GM12878 (cell line): ENCODE data around the gene CYP1A2. TPM values are rescaled to one million over a fixed set of nuclear protein-coding genes. Genes with fewer than 3 reads are reported as not detected.

Source experiments
- ASH2L ChIP-seq: fragments of 300-600, 200-600 bp; sonication (generic); IDR thresholded peaks from 2 replicates; pipeline ENCODE4 v1.6.1; 2017; ENCODE audit warnings: low read depth, mild to moderate bottlenecking, borderline replicate concordance
- BACH1 ChIP-seq: fragments of 450-650 bp; IDR thresholded peaks from 2 replicates; pipeline ENCODE4 v1.6.1; 2017; ENCODE audit warnings: mild to moderate bottlenecking, borderline replicate concordance
- BHLHE40 ChIP-seq, 2 experiments: fragments of 450-650 bp in 1 of 2; IDR thresholded peaks; 2 replicates each; pipeline ENCODE4 v1.6.1; 2011 to 2017; ENCODE audit warnings: low read depth in 2 of 2, borderline replicate concordance in 1 of 2, improper control_type of control experiment in 1 of 2, low read length in 1 of 2, mild to moderate bottlenecking in 1 of 2
- BMI1 ChIP-seq: fragments of 450-650 bp; IDR thresholded peaks from 2 replicates; pipeline ENCODE4 v1.6.1; 2016; ENCODE audit warnings: mild to moderate bottlenecking, moderate library complexity, borderline replicate concordance
- CHD2 ChIP-seq: IDR thresholded peaks from 2 replicates; pipeline ENCODE4 v1.6.1; 2011; ENCODE audit warnings: low read depth, low read length, improper control_type of control experiment, borderline replicate concordance
- DPF2 ChIP-seq: fragments of 450-650 bp; IDR thresholded peaks from 2 replicates; pipeline ENCODE4 v1.6.1; 2017; ENCODE audit warnings: mild to moderate bottlenecking
- E2F4 ChIP-seq: IDR thresholded peaks from 2 replicates; pipeline ENCODE4 v1.6.1; 2012; ENCODE audit warnings: low read depth, low read length, improper control_type of control experiment
- ETV6 ChIP-seq, 2 experiments: fragments of 450-650 bp in 1 of 2; IDR thresholded peaks in 1 of 2; conservative IDR thresholded peaks in 1 of 2; 2 replicates each; pipeline ENCODE4 v1.6.1; 2014; ENCODE audit warnings: antibody characterized with exemption in 1 of 2, borderline replicate concordance in 1 of 2, low read depth in 1 of 2, mild to moderate bottlenecking in 1 of 2, moderate library complexity in 1 of 2
- HCFC1 ChIP-seq: fragments of 150-350 bp; IDR thresholded peaks from 2 replicates; pipeline ENCODE4 v1.6.1; 2014; ENCODE audit warnings: low read length
- HDGF ChIP-seq: fragments of 450-650 bp; IDR thresholded peaks from 2 replicates; pipeline ENCODE4 v1.6.1; 2016; ENCODE audit warnings: antibody characterized with exemption
- IKZF1 ChIP-seq: fragments of 450-650 bp; conservative IDR thresholded peaks from 2 replicates; pipeline ENCODE4 v1.6.1; 2017; ENCODE audit warnings: antibody characterized with exemption, mild to moderate bottlenecking
- IKZF2 ChIP-seq, 2 experiments: fragments of 450-650 bp; IDR thresholded peaks; 2 replicates each; pipeline ENCODE4 v1.6.1; 2017; ENCODE audit warnings: mild to moderate bottlenecking in 2 of 2, moderate library complexity in 2 of 2
- IRF3 ChIP-seq: fragments of 450-650 bp; IDR thresholded peaks from 2 replicates; pipeline ENCODE4 v1.6.1; 2014; ENCODE audit warnings: mild to moderate bottlenecking
- MXI1 ChIP-seq: fragments of 150-350 bp; IDR thresholded peaks from 2 replicates; pipeline ENCODE4 v1.6.1; 2011; ENCODE audit warnings: low read depth, mild to moderate bottlenecking, inconsistent platforms, low read length, improper control_type of control experiment
- MYB ChIP-seq: fragments of 150-350 bp; IDR thresholded peaks from 2 replicates; pipeline ENCODE4 v1.6.1; 2014; ENCODE audit warnings: mild to moderate bottlenecking, low read depth, low read length, borderline replicate concordance
- NFYB ChIP-seq: IDR thresholded peaks from 2 replicates; pipeline ENCODE4 v1.6.1; 2011; ENCODE audit warnings: low read depth, mild to moderate bottlenecking, low read length, improper control_type of control experiment, moderate library complexity; ENCODE audit not compliant: insufficient read depth
- NR2C1 ChIP-seq: fragments of 450-650 bp; IDR thresholded peaks from 2 replicates; pipeline ENCODE4 v1.6.1; 2017; ENCODE audit warnings: antibody characterized with exemption, mild to moderate bottlenecking, moderate library complexity
- NR2F1 ChIP-seq: fragments of 450-650 bp; conservative IDR thresholded peaks from 2 replicates; pipeline ENCODE4 v1.6.1; 2017; ENCODE audit warnings: mild to moderate bottlenecking
- PAX5 ChIP-seq: IDR thresholded peaks from 2 replicates; pipeline ENCODE4 v1.6.1; 2011; ENCODE audit warnings: low read depth, low read length, borderline replicate concordance
- PAX8 ChIP-seq: fragments of 450-650 bp; IDR thresholded peaks from 2 replicates; pipeline ENCODE4 v1.6.1; 2017; ENCODE audit warnings: mild to moderate bottlenecking, moderate library complexity
- RCOR1 ChIP-seq: conservative IDR thresholded peaks from 2 replicates; pipeline ENCODE4 v1.6.1; 2012; ENCODE audit warnings: low read depth, low read length, improper control_type of control experiment
- SMAD1 ChIP-seq: fragments of 450-650 bp; IDR thresholded peaks from 2 replicates; pipeline ENCODE4 v1.6.1; 2018; ENCODE audit warnings: mild to moderate bottlenecking, low read depth; ENCODE audit not compliant: partially characterized antibody
- SMAD5 ChIP-seq: IDR thresholded peaks from 2 replicates; pipeline ENCODE4 v1.6.1; 2016; ENCODE audit warnings: antibody characterized with exemption, low read depth
- SREBF2 ChIP-seq: IDR thresholded peaks from 2 replicates; pipeline ENCODE4 v1.6.1; 2012; ENCODE audit warnings: mild to moderate bottlenecking, low read length
- TCF12 ChIP-seq: IDR thresholded peaks from 2 replicates; pipeline ENCODE4 v1.6.1; 2011; ENCODE audit warnings: low read depth, mild to moderate bottlenecking, low read length
- ZNF24 ChIP-seq: fragments of 450-650 bp; IDR thresholded peaks from 2 replicates; pipeline ENCODE4 v1.6.1; 2017; ENCODE audit warnings: antibody characterized with exemption, mild to moderate bottlenecking
- ZNF384 ChIP-seq: IDR thresholded peaks from 2 replicates; pipeline ENCODE4 v1.6.1; 2012; ENCODE audit warnings: low read depth, mild to moderate bottlenecking, low read length, improper control_type of control experiment, borderline replicate concordance
- ZNF687 ChIP-seq: fragments of 450-650 bp; IDR thresholded peaks from 2 replicates; pipeline ENCODE4 v1.6.1; 2017; ENCODE audit warnings: mild to moderate bottlenecking, moderate library complexity
- polyA plus RNA-seq, 11 experiments: library from polyadenylated mRNA; depleted of rRNA in 4 of 11; unstranded in 6 of 11; stranded (reverse) in 5 of 11; fragments of >200 nt; fragmentation: Nextera tagmentation in 4 of 11; fragmentation: Illumina TruSeq in 1 of 11; extraction: Ambion mirVana in 4 of 11; extraction: Trizol in 1 of 11; gene quantifications; 1 replicate in 1 of 11; 2 replicates in 10 of 11; pipeline versions ENCODE4 v1.2.1 to v1.2.3, GENCODE V29; 2011 to 2016; ENCODE audit warnings: inconsistent platforms in 2 of 11, missing spikeins in 2 of 11, low read depth in 1 of 11
- total RNA-seq, 4 experiments: library from RNA; depleted of rRNA in 3 of 4; stranded (reverse); fragments of >200 nt in 3 of 4; fragmentation: Illumina TruSeq in 1 of 4; extraction: Trizol in 1 of 4; gene quantifications; 2 replicates each; pipeline versions ENCODE4 v1.2.1 to v1.2.3, GENCODE V29; 2013 to 2021

Gene CYP1A2
- total and polyA plus RNA-seq, 10 of the 15 experiments (the other 5 are each of a cell fraction or from before 2014, with no cell fraction given), result 0.03 to 0.09 (median 0.05) TPM; not detected in 7

GRCh38 chr15:74788683-74789151, 40.1 kb downstream of the CYP1A2 start (continued):
- TF ChIP-seq ZNF687 (peak; percentile 82), IKZF1 (peak; percentile 98), CHD2 (peak; percentile 85), TCF12 (peak; percentile 80), IRF3 (no peak), HCFC1 (no peak), BACH1 (peak; percentile 71; the same call in 1 of the 2 replicates), BMI1 (peak; percentile 64), NFYB (peak; percentile 69; the same call in 1 of the 2 replicates), PAX5 (peak; percentile 84), E2F4 (no peak), SMAD5 (peak; percentile 91), DPF2 (peak; percentile 94), MYB (no peak), PAX8 (no peak), ASH2L (no peak; the same call in 1 of the 2 replicates), SMAD1 (peak; percentile 86), BHLHE40 (IDR thresholded peaks at IDR 0.05; ENCODE audit: borderline replicate concordance in 1 of 2, low read depth in 2 of 2, low read length in 1 of 2) (peak; percentile 68 to 86), RCOR1 (peak; percentile 67; the same call in 1 of the 2 replicates), SREBF2 (no peak), ZNF24 (peak; percentile 73), NR2F1 (peak; percentile 98), ZNF384 (peak; percentile 29; the same call in 1 of the 2 replicates), MXI1 (peak; percentile 39; the same call in 1 of the 2 replicates), NR2C1 (peak; percentile 39), HDGF (no peak), ETV6 (conservative IDR thresholded peaks at IDR 0.05 in 1 of 2, IDR thresholded peaks at IDR 0.05 in 1 of 2; ENCODE audit: borderline replicate concordance in 1 of 2, low read depth in 1 of 2) (peak in 1 of 2 experiments; percentile 45; a peak in 1 of 4 replicates), IKZF2 (IDR thresholded peaks at IDR 0.05) (peak; percentile 97 to 99)
